Measurements from ENCODE around the gene RETREG3. TPM values are rescaled to one million over a fixed set of nuclear protein-coding genes. Genes with fewer than 3 reads are reported as not detected.

Gene RETREG3
- total and polyA plus RNA-seq, 9 of the 15 experiments (the other 6 are each of a cell fraction or from before 2014, with no cell fraction given): 4.1 to 39.0 (median 16.9) TPM

DNA sequence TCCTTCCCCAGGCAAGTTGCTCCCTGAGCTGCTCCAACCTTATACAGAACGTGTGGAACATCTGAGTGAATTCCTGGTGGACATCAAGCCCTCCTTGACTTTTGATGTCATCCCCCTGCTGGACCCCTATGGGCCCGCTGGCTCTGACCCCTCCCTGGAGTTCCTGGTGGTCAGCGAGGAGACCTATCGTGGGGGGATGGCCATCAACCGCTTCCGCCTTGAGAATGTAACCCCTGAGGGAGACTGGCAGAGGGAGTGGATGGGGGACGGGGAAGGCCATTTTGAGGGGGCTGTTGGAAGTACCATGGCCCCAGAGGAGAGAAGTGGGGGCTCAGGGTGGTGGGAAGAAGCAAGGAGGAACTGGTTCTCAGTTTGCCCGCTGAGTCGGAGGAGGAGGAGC, 45.2 kb downstream of the RETREG3 start (continued):
- TF ChIP-seq, protein P1, sequence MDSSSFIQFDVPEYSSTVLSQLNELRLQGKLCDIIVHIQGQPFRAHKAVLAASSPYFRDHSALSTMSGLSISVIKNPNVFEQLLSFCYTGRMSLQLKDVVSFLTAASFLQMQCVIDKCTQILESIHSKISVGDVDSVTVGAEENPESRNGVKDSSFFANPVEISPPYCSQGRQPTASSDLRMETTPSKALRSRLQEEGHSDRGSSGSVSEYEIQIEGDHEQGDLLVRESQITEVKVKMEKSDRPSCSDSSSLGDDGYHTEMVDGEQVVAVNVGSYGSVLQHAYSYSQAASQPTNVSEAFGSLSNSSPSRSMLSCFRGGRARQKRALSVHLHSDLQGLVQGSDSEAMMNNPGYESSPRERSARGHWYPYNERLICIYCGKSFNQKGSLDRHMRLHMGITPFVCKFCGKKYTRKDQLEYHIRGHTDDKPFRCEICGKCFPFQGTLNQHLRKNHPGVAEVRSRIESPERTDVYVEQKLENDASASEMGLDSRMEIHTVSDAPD (CRISPR knock-in tag; IDR thresholded peaks at IDR 0.05): no peak

DNA sequence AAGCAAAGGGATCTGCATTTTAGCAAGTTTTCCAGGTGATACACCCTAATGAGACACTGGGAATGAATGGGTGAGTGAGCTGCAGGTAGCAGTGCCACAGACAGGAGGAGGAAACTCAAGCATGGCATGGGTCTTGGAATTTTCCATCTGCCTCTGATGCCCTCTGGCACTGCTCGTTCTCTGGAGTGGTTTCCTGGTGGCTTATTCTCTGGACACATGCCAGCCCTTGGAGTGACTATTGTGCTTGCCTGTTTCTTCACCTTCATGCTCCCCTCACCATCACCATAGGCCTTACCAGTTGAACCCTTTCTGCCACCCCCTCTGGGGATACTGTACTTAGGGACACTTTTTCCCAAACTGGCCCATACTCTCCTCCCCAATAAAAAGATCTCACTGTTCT, 45.6 kb downstream of the RETREG3 start:
- no peaks in the 10 kb centered on the region for H3K9me3 ChIP-seq (replicated peaks; ENCODE audit: control insufficient read depth, insufficient read depth, low read depth, low read length)
- peak overlapping the region; percentile 92 for H3K4me2 ChIP-seq (ENCODE audit: insufficient read depth, low read length)
- ChIA-PET POLR2A (interaction anchor here (2.7 to 8.3 kb wide), 2 partner anchors 10 to 14 kb away, joined by 7 to 58 read pairs; partner anchors contain the start of gene PSMC3IP), CTCF (ENCODE audit: low intra/inter-chr PET ratio) (no interaction called here)
- peaks cover 25 to 70% of the 10 kb centered on the region in 2 experiments for H3K4me1 ChIP-seq (replicated peaks in 1 of 2; ENCODE audit: control insufficient read depth in 2 of 2, insufficient read depth in 2 of 2, low read length in 2 of 2)
- no peak for DNase-seq (ENCODE audit: extremely low read depth in 1 of 4, low spot score in 3 of 4)
- no peaks in the 10 kb centered on the region for H3K9me1 ChIP-seq (ENCODE audit: control insufficient read depth, insufficient read depth, low read length)
- peaks cover 45% of the 10 kb centered on the region for H3K36me3 ChIP-seq (ENCODE audit: control insufficient read depth, insufficient read depth, low read length)
- WGBS (ENCODE audit: insufficient coverage, low coverage, missing lambda C conversion rate): 32% methylated on average over 1 of the region's 1 CpG
- peak overlapping the region; percentile 93 to 99 for H3K9ac ChIP-seq (ENCODE audit: insufficient read depth in 1 of 2, low read depth in 2 of 2, low read length in 2 of 2)
- in situ Hi-C loops (cut with MboI): no loop called here
- intact Hi-C loops (cut with micrococcal nuclease): no loop called here
- H3K4me3 ChIP-seq: peak overlapping the region; percentile 74
- peaks cover 49% of the 10 kb centered on the region for H3K79me2 ChIP-seq (ENCODE audit: control insufficient read depth, insufficient read depth, low read length)
- no peaks in the 10 kb centered on the region for H3K27me3 ChIP-seq (ENCODE audit: control insufficient read depth in 2 of 2, insufficient read depth in 2 of 2, low read length in 2 of 2)
- TF ChIP-seq, protein P2, sequence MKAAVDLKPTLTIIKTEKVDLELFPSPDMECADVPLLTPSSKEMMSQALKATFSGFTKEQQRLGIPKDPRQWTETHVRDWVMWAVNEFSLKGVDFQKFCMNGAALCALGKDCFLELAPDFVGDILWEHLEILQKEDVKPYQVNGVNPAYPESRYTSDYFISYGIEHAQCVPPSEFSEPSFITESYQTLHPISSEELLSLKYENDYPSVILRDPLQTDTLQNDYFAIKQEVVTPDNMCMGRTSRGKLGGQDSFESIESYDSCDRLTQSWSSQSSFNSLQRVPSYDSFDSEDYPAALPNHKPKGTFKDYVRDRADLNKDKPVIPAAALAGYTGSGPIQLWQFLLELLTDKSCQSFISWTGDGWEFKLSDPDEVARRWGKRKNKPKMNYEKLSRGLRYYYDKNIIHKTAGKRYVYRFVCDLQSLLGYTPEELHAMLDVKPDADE (conservative IDR thresholded peaks at IDR 0.05; ENCODE audit: control insufficient read depth, low read depth, low read length): no peak
- TF ChIP-seq, protein P3, sequence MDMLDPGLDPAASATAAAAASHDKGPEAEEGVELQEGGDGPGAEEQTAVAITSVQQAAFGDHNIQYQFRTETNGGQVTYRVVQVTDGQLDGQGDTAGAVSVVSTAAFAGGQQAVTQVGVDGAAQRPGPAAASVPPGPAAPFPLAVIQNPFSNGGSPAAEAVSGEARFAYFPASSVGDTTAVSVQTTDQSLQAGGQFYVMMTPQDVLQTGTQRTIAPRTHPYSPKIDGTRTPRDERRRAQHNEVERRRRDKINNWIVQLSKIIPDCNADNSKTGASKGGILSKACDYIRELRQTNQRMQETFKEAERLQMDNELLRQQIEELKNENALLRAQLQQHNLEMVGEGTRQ (CRISPR knock-in tag; IDR thresholded peaks at IDR 0.05): no peak
- peak; percentile 57 for TF ChIP-seq NFIC (IDR thresholded peaks at IDR 0.05)
- TF ChIP-seq KAT7 (CRISPR knock-in tag; IDR thresholded peaks at IDR 0.05; ENCODE audit: borderline replicate concordance): 0 out of 2 replicates have a peak, but pooled peaks have one; percentile 9
- TF ChIP-seq IRF2 (CRISPR knock-in tag; IDR thresholded peaks at IDR 0.05): no peak
- H4K20me1 ChIP-seq (replicated peaks; ENCODE audit: control insufficient read depth, insufficient read depth, low read length): no peaks in the 10 kb centered on the region
- no peak for FAIRE-seq
- no peak for ATAC-seq
- no TSS peak for BruUV-seq (replicated peaks)
- peak overlapping the region; percentile 88 for H3K27ac ChIP-seq (ENCODE audit: extremely low read depth, low read depth, low read length)
- no peak overlapping the region for H2AFZ ChIP-seq (ENCODE audit: low read depth, low read length)
